AG04449 (cell line): ENCODE data around the gene HRCT1.
"Not testable (repeated sequence)": the region's sequence is repeated elsewhere in the genome, so short reads cannot be mapped to it uniquely, and the experiment has no call there.

Experiments
- CTCF ChIA-PET: fragments of 350-600 bp; formaldehyde crosslinking; extraction: SDS; loops from one replicate; lab custom pipeline; 2021; ENCODE audit warnings: antibody characterized with exemption; lab: Yijun Ruan, JAX
- POLR2A ChIA-PET: fragments of 400-600, 350-600 bp; formaldehyde crosslinking; extraction: SDS; loops from one replicate; lab custom pipeline; 2020; ENCODE audit warnings: antibody characterized with exemption, inconsistent platforms; lab: Yijun Ruan, JAX
- DNase-seq: peaks from one replicate; pipeline ENCODE4 v3.0.0-alpha.2; 2010; ENCODE audit warnings: low read depth, low spot score
- H3K4me3 ChIP-seq: 2 replicates; pipeline ENCODE4 v1.5.1; 2011; ENCODE audit warnings: low read depth, mild to moderate bottlenecking, control low read depth, low read length
- CTCF ChIP-seq: IDR thresholded peaks from one replicate; pipeline ENCODE4 v1.5.1; 2011; ENCODE audit warnings: mild to moderate bottlenecking, moderate library complexity, low read length, control low read depth, inconsistent platforms; ENCODE audit not compliant: insufficient read depth; ENCODE audit errors: missing control alignments

Gene HRCT1

DNA sequence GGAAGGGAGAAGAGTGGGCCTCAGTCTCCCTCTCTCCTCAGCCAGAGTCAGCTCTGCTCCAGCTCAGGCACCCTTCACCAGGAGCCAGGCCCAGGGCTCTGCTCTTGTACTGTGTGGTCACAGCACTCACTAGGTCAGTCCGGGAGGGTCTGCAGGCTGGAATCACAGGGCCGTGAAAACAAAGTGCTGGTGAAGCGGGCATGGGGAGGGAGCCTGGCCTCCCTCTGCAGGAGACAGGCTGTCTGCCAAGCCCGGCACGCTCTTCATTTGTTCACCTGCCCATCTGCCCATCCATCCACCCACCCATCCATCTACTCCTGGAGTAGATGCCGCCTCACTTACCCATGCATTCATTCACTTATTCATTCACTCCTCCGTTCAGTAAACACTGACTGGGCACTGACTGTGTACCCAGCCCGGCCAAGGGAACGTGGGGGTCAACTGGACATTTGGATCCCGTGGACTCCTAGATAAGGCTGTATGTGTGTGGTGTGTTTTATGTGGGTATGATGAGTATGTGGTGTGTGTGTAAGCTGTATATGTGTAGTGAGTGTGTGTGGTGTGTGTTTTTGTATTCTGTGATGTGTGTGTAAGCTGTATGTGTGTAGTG is 6.9 kb downstream of the HRCT1 start:
- H3K4me3 ChIP-seq, result no peak overlapping the region
- no peak for TF ChIP-seq CTCF
- no peak for DNase-seq
- CTCF ChIA-PET, result interaction anchor here (1.1 to 12.6 kb wide), 4 partner anchors 10 to 123 kb away, joined by 3 to 137 read pairs (median 24); no protein-coding TSS in a partner anchor
- POLR2A ChIA-PET, result no interaction called here

GRCh38 chr9:35913429-35913828 is 7.4 kb downstream of the HRCT1 start:
- DNase-seq, H3K4me3 ChIP-seq, POLR2A ChIA-PET: not testable (repeated sequence)
- CTCF ChIA-PET, result interaction anchor here (1.1 to 12.6 kb wide), 3 partner anchors 10 to 32 kb away, joined by 3 to 137 read pairs (median 22); no protein-coding TSS in a partner anchor

DNA sequence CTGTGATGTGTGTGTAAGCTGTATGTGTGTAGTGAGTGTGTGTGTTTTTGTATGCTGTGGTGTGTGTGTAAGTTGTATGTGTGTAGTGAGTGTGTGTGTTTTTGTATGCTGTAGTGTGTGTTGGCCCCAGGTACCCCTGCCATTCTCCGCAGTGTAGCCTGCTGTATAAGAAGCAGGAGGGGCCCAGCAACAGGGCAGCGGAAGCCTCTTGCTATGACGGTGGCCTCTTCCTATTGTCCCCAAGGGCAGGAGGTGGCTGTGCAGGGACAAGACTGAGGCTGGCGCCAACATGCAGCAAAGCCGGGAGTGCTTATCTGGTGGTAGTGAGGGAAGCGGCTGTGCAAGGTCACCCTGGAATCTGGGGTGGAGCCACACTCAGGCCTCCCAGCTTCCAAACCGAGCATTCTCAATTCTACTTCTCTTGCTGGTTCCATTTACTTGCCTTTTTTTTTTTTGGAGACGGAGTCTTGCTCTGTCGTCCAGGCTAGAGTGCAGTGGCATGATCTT is 8.4 kb downstream of the HRCT1 start:
- no peak for TF ChIP-seq CTCF
- CTCF ChIA-PET, result interaction anchor here (12.6 kb wide), 1 partner anchor 9 kb away, joined by 137 read pairs; no protein-coding TSS in a partner anchor
- DNase-seq, result no peak
- POLR2A ChIA-PET, result no interaction called here
- H3K4me3 ChIP-seq, result no peak overlapping the region

DNA sequence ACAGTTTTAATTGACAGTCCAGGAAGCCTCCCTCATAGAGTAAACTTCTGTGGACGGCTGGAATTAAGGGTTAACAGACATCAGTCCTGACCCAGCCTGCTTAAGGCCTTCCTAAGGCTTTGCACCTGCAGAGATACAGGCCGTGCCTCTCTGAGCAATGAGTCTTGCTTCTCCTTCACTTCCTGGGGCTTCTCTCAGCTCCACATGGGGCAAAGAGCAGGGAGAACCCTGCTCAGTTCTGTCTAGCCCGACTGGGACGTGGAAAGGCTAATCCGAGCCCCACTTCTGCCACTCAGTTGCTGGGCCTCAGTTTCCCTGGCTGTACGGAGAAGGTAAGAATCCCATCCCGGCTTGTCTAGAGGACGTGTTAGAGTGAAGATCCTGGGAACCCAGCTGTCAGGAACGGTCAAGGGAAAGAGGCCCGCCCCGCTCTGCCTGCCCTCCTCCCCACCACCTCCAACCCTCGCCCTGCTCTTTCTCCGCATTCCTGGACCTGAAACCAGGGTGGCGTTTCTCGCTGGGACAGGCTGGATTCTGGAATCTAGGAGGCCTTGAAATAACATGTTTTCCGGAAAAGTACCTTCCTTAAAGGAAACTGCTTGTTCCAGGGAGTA is 9.8 kb downstream of the HRCT1 start:
- no peak for TF ChIP-seq CTCF
- DNase-seq, result no peak
- no peak overlapping the region for H3K4me3 ChIP-seq
- CTCF ChIA-PET, result no interaction called here
- POLR2A ChIA-PET, result no interaction called here

GRCh38 chr9:35917261-35917660 is 11.3 kb downstream of the HRCT1 start:
- ChIA-PET POLR2A (interaction anchor here (0.6 kb wide), 1 partner anchor 96 kb away, joined by 3 read pairs; no protein-coding TSS in a partner anchor), CTCF (interaction anchor here (0.8 to 2.0 kb wide), 3 partner anchors 14 to 38 kb away, joined by 3 to 5 read pairs (median 3); no protein-coding TSS in a partner anchor)
- DNase-seq, result no peak
- no peak overlapping the region for H3K4me3 ChIP-seq
- no peak for TF ChIP-seq CTCF

- no peak for TF ChIP-seq CTCF
- ChIA-PET CTCF (interaction anchor here (1.1 to 9.2 kb wide), 6 partner anchors 9 to 36 kb away, joined by 3 to 137 read pairs (median 4); partner anchors contain the start of genes HRCT1 and SPAAR), POLR2A (no interaction called here)
- H3K4me3 ChIP-seq, result no peak overlapping the region
- no peak for DNase-seq
Measured at GRCh38 chr9:35918780-35919179, 12.8 kb downstream of the HRCT1 start.
